HG03045 (cell line): Measurements from ENCODE around the gene SLC8A2.
"Not testable (repeated sequence)": the region's sequence is repeated elsewhere in the genome, so short reads cannot be mapped to it uniquely, and the experiment has no call there.

Experiments
- ATAC-seq: cut with Tn5 transposase; IDR thresholded peaks from one replicate; pipeline ENCODE4 v1.9.1; 2021; ENCODE audit warnings: mild to moderate bottlenecking, moderate library complexity; ENCODE audit not compliant: unreplicated experiment

The SLC8A2 gene

DNA sequence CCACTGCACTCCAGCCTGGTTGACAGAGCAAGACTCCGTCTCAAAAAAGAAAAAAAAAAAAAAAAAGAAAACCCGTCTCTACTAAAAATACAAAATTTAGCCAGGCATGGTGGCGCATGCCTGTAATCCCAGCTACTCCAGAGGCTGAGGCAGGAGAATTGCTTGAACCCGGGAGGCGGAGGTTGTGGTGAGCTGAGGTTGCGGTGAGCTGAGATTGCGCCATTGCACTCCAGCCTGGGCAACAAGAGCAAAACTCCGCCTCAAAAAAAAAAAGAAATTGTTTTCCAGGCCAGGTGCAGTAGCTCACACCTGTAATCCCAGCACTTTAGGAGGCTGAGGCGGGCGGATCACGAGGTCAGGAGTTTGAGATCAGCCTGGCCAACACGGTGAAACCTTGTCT lies 85.1 kb downstream of the SLC8A2 start:
- ATAC-seq: not testable (repeated sequence)

DNA sequence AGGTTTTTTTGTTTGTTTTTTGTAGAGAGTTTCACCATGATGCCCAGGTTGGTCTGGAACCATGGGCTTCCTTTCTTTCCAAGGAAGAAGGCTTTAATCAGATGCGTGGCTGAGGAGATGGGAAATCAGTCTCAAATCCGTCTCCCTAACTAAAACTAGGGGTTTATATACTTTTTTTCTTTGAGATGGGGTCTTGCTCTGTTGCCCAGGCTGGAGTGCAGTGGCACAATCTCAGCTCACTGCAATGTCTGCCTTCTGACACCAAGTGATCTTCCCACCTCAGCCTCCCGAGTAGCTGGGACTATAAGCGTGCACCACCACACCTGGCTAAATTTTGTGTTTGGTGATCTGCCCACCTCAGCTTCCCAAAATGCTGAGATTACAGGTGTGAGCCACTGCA lies 87.2 kb downstream of the SLC8A2 start:
- ATAC-seq: not testable (repeated sequence)

DNA sequence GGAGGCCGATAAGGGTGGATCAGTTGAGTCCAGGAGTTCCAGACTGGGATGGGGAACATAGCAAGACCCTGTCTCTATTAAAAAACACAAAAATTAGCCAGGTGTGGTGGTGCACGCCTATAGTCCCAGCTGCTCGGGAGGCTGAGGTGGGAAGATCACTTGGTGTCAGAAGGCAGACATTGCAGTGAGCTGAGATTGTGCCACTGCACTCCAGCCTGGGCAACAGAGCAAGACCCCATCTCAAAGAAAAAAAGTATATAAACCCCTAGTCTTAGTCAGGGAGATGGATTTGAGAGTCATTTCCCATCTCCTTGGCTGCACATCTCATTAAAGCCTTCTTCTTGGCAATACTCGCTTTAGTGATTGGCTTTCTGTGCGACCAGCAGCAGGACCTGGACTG lies 87.8 kb downstream of the SLC8A2 start:
- ATAC-seq: not testable (repeated sequence)

DNA sequence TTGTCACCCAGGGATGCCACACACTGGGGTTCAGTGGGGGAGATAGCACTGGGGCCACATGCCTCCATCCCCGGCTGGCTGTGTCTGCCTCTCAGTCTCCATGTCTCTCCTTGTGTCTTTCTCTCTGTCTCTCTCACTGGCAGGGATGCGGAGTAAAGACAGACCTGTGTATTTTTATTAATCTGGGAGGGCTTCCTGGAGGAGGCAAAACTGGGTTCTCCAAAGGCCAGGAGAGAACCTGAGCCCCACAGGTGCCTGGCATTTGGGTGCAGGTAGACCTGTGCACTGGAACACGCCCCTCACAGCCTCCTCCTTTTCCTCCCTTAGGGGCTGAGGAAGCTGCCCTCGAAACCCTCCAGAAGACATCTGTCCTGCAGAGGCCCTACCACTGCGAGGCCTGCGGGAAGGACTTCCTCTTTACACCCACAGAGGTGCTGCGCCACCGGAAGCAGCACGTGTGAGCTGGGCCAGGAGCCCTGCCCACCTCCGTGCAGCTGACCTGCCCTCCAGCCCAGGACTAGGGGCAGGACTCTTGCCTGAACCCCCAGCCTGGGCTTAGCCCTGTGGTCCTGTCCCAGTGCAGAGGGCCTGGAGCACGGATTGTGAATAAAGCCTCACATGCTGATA lies 89.9 kb downstream of the SLC8A2 start:
- no peak for ATAC-seq

DNA sequence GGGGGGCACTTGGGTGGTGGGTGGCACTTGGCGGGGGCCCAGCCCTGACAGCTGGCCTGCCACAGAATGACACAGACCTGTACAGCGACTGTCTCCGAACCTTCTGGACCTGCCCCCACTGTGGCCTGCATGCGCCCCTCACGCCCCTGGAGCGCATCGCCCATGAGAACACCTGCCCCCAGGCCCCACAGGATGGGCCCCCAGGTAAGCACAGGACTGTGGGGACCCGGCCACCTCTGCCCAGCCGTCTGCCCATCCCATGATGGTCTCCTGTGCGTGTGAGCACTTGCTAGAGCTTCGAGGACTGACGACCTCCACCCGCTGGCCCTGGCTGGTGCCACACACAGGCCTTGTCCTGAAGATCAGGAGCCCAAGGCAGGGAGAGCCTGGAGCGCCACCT lies 90.6 kb downstream of the SLC8A2 start:
- no peak for ATAC-seq

DNA sequence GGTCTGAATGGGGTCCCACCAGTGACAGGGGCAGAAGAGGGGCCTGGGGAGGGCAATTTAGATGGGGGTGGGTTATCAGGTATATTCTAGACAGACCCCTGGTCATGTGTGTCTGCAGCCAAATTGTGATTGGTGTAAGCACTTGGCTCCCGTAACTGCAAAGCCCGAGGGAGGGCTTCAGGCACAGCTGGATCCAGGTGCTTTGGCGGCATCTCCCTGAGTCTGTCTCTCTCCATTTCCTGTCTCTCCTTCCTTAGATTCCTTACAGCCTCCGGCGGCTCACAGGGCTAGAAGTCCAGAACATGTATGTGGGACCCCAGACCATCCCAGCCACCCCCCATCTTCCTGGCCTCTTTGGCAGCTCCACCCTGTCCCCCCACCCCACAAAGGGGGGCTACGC lies 91.1 kb downstream of the SLC8A2 start:
- ATAC-seq: no peak

DNA sequence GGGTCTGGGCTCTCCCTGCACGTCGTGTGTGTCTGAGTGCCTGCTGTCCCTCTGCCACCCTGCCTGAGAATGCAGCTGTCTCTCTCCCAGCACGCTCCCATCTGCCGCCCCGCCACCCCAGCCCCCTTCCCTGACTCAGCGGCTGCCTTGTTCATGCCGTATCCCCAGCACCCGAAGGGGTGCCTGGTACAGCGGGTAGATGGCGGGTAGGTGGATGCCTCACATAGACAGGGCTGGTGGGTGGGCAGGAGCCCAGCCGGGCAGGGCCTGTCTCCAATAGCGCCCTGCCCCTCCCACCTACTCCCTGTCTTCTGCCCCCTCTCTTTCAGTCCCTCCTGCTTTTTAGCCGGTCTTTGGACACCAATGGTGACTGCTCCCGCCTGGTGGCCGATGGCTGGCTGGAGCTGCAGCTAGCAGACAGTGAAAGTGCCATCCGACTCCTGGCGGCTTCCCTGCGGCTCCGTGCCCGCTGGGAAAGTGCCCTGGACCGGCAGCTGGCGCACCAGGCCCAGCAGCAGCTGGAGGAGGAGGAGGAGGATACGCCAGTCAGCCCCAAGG lies 92.2 kb downstream of the SLC8A2 start:
- ATAC-seq: no peak

DNA sequence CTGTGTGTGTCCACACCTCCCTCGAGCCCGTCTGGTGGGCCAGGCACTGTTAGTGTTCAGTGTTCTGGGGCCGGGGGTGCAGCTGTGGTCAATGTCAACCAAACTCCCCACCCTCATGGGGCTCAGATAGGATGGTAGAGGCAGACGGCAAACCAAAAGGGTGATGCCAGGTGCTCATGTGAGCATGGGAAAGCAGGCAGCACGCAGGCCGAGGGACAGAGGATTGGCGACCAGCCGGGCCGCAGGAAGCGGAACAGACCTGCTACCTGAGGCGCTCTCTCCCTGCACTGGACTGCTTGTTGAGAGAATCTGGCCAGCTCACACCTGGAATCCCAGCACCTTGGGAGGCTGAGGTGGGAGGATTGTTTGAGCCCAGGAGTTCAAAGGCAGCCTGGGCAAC lies 93.4 kb downstream of the SLC8A2 start:
- ATAC-seq: no peak
